Measurements from ENCODE around the gene PNLIPRP2.

DNA sequence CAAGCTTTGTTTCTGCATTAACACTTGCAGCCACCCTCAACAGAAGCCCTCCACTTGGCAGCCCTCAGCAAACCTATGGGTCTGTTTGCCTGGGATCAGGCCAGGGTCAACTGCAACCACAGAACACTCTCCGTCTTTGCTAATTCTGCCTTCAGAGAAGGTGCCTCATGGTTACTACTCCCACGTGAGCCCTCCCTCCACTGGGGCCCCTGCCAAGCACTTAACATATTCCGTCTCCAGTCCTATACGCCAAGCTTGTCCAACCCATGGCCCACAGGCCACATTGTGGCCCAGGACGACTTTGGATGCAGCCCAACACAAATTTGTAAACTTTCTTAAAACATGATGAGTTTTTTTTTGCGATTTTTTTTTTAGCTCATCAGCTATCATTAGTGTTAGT is 66.9 kb downstream of the PNLIPRP2 start:
- no peak for TF ChIP-seq POLR2AphosphoS5 (IDR thresholded peaks at IDR 0.05; ENCODE audit: borderline replicate concordance, low read depth, low read length)
- TF ChIP-seq EZH2 (IDR thresholded peaks at IDR 0.05) = no peak

Measured in SK-N-MC (cell line).